Nephron (organoid): ENCODE measurements around the gene SLC15A2.

ENCODE experiments used
- H3K27ac Mint-ChIP-seq, 3 experiments: 2 replicates each; pipeline ENCODE4 v1.8.0; 2020; ENCODE audit warnings: mixed read lengths in 3 of 3, mild to moderate bottlenecking in 2 of 3, moderate library complexity in 1 of 3
- H3K27me3 Mint-ChIP-seq: 2 replicates; pipeline ENCODE4 v1.8.0; 2021; ENCODE audit warnings: low read depth, mild to moderate bottlenecking, moderate library complexity, mixed read lengths
- H3K36me3 Mint-ChIP-seq: 2 replicates; pipeline ENCODE4 v1.8.0; 2020; ENCODE audit warnings: low read depth, mixed read lengths
- H3K4me1 Mint-ChIP-seq: 2 replicates; pipeline ENCODE4 v1.8.0; 2020; ENCODE audit warnings: mixed read lengths
- H3K4me3 Mint-ChIP-seq, 3 experiments: 2 replicates each; pipeline ENCODE4 v1.8.0; 2020; ENCODE audit warnings: mild to moderate bottlenecking in 3 of 3, mixed read lengths in 3 of 3, moderate library complexity in 2 of 3
- H3K9me3 Mint-ChIP-seq: 2 replicates; pipeline ENCODE4 v1.8.0; 2020; ENCODE audit warnings: mixed read lengths
- TF ChIP-seq, protein P1 (sequence below), 3 experiments: fragments of 200-600 bp; sonication (generic); IDR thresholded peaks; one replicate each; pipeline ENCODE4 v1.5.0; 2021; ENCODE audit warnings: antibody characterized with exemption in 3 of 3; ENCODE audit not compliant: unreplicated experiment in 3 of 3

The SLC15A2 gene

DNA sequence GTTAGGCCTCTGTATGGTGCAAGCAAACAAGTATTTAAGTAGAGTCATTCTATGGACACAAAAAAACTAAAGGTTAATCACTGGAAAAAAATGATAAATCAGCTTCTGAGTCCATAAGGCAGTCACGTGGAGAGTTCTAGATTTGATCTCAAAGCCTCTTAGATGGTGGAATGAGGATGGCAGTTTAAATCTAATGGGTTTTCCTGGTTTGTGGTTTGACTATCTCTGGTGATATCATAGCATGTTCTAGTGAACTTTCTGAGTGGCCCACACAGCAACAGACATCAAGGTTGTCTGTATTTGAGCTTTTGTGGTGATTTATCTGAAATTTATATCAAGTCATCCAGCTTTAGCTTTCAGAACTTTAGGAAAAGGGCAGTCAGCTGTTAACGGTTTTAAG lies 75.4 kb downstream of the SLC15A2 start:
- no peaks in the 10 kb centered on the region for H3K36me3 Mint-ChIP-seq
- no peak overlapping the region for H3K27ac Mint-ChIP-seq
- H3K9me3 Mint-ChIP-seq = peaks cover 7% of the 10 kb centered on the region
- H3K4me1 Mint-ChIP-seq = no peaks in the 10 kb centered on the region
- TF ChIP-seq, protein P1, sequence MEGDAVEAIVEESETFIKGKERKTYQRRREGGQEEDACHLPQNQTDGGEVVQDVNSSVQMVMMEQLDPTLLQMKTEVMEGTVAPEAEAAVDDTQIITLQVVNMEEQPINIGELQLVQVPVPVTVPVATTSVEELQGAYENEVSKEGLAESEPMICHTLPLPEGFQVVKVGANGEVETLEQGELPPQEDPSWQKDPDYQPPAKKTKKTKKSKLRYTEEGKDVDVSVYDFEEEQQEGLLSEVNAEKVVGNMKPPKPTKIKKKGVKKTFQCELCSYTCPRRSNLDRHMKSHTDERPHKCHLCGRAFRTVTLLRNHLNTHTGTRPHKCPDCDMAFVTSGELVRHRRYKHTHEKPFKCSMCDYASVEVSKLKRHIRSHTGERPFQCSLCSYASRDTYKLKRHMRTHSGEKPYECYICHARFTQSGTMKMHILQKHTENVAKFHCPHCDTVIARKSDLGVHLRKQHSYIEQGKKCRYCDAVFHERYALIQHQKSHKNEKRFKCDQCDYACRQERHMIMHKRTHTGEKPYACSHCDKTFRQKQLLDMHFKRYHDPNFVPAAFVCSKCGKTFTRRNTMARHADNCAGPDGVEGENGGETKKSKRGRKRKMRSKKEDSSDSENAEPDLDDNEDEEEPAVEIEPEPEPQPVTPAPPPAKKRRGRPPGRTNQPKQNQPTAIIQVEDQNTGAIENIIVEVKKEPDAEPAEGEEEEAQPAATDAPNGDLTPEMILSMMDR (IDR thresholded peaks at IDR 0.05; ENCODE audit: unreplicated experiment in 3 of 3) = no peak
- no peaks in the 10 kb centered on the region for H3K27me3 Mint-ChIP-seq
- H3K4me3 Mint-ChIP-seq = no peak overlapping the region

GRCh38 chr3:121970047-121970446 lies 75.8 kb downstream of the SLC15A2 start:
- no peak overlapping the region for H3K27ac Mint-ChIP-seq
- TF ChIP-seq, protein P1 (IDR thresholded peaks at IDR 0.05; ENCODE audit: unreplicated experiment in 3 of 3) = no peak
- no peak overlapping the region for H3K4me3 Mint-ChIP-seq
- no peaks in the 10 kb centered on the region for H3K36me3 Mint-ChIP-seq
- H3K9me3 Mint-ChIP-seq = peaks cover 7% of the 10 kb centered on the region
- no peaks in the 10 kb centered on the region for H3K4me1 Mint-ChIP-seq
- H3K27me3 Mint-ChIP-seq = no peaks in the 10 kb centered on the region

DNA sequence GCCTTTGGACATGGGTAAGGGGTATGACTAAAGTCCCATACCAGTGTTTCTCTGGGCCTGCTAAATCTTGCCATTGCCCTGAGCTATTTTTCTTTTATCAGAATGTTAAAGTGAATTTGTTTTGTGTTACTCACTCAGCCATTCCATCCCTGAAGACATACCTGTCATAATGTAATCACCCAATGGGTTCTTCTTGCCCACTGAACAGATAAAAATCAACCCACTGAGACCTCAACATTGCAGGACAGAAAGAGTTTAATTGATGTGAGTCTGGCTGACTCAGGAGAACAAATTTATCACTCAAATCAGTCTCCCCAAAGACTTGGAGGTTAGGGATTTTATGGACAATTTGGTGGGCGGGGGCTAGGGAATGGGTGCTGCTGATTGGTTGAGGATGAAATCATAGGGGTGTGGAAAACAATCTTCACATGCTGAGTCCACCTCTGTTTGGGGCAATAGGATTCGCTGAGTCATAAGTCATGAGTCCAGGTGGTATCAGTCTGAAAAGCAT lies 80.5 kb downstream of the SLC15A2 start:
- Mint-ChIP-seq H3K9me3 (peaks cover 11% of the 10 kb centered on the region), H3K36me3 (no peaks in the 10 kb centered on the region), H3K4me3 (no peak overlapping the region), H3K27me3 (peaks cover 5% of the 10 kb centered on the region), H3K27ac (no peak overlapping the region), H3K4me1 (peaks cover 8% of the 10 kb centered on the region)
- TF ChIP-seq, protein P1 (IDR thresholded peaks at IDR 0.05; ENCODE audit: unreplicated experiment in 3 of 3) = no peak

GRCh38 chr3:121975702-121976302 lies 81.6 kb downstream of the SLC15A2 start:
- peaks cover 13% of the 10 kb centered on the region for H3K4me1 Mint-ChIP-seq
- TF ChIP-seq, protein P1 (IDR thresholded peaks at IDR 0.05; ENCODE audit: unreplicated experiment in 3 of 3) = no peak
- peaks cover 11% of the 10 kb centered on the region for H3K9me3 Mint-ChIP-seq
- no peak overlapping the region for H3K27ac Mint-ChIP-seq
- H3K36me3 Mint-ChIP-seq = no peaks in the 10 kb centered on the region
- peaks cover 5% of the 10 kb centered on the region for H3K27me3 Mint-ChIP-seq
- H3K4me3 Mint-ChIP-seq = no peak overlapping the region

- Mint-ChIP-seq H3K4me3 (no peak overlapping the region), H3K36me3 (no peaks in the 10 kb centered on the region), H3K27ac (no peak overlapping the region), H3K9me3 (peaks cover 11% of the 10 kb centered on the region), H3K27me3 (peaks cover 5% of the 10 kb centered on the region), H3K4me1 (peaks cover 13% of the 10 kb centered on the region)
- TF ChIP-seq, protein P1 (IDR thresholded peaks at IDR 0.05; ENCODE audit: unreplicated experiment in 3 of 3) = no peak
Observed at GRCh38 chr3:121976727-121977126, 82.5 kb downstream of the SLC15A2 start.

DNA sequence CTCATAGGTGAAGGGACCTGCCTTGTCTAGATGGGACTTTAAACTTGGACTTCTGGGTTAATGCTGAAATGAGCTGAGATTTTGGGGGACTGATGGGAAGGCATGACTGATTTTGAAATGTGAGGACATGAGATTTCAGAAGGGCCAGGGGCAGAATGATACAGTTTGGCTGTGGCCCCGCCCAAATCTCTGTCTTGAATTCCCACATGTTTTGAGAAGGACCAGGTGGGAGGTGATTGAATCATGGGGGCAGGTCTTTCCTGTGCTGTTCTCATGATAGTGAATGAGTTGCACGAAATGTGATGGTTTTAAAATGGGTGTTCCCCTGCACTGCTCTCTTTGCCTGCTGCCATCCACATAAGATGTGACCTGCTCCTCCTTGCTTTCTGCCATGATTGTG lies 85.0 kb downstream of the SLC15A2 start:
- Mint-ChIP-seq H3K27me3 (peaks cover 5% of the 10 kb centered on the region), H3K9me3 (peaks cover 25% of the 10 kb centered on the region), H3K4me3 (no peak overlapping the region), H3K4me1 (peaks cover 13% of the 10 kb centered on the region), H3K27ac (peak overlapping the region; percentile 11 to 80 (median 18)), H3K36me3 (peaks cover 6% of the 10 kb centered on the region)
- TF ChIP-seq, protein P1 (IDR thresholded peaks at IDR 0.05; ENCODE audit: unreplicated experiment in 3 of 3) = no peak
